Retinal pigment epithelial cell (primary cell): ENCODE data around the gene ATP13A3.

Experiments used
- DNase-seq: peaks from one replicate; pipeline ENCODE4 v3.0.0-alpha.2; 2010; ENCODE audit warnings: low read depth
- H3K4me3 ChIP-seq: 2 replicates; pipeline ENCODE4 v1.5.1; 2011; ENCODE audit warnings: mild to moderate bottlenecking, low read length, control low read depth, moderate library complexity
- TF ChIP-seq, protein P1 (sequence below): conservative IDR thresholded peaks from 2 replicates; pipeline ENCODE4 v1.5.1; 2011; ENCODE audit warnings: low read depth, low read length, control low read depth, inconsistent platforms

ATP13A3 gene

DNA sequence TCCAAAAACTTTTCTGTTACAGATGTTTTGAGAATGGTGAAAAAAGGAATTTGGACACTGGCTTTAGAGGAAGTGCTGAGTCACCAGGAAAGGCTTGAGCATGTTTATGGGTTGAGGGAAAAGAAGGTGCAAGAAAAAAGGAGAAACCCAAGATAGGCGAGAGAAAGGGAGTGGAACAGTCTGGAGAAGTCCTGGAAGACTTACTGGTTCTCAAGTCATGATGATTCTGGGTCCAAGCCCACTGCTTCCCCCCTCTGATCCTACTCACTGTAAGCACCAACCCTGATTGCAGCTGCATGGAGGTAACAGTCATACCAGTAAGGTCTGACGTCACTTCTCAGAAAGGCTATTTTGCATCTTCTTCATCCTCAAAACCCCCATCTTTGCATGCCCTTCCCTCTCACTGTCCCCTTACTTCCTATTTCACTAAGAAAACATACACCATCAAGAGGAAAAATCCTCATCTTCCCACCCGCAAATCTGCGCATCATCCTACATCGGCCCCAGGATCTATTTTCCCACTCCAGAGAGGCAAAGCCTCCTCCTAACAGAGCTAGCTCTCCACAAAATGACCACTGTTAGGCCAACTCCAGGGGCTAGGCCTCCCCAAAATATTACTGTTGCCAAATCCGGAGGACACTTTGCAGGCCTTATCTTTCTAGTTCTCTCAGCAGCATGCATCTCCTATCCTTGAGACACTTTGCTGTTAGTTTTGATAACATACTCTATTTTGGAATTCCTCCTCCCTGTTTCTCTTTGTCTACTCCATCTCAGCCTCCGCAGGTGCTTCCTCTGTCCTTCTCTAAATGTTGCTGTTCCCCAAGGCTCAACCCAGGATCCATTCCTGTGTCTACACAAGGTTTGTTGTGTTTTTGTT lies 3.2 kb upstream of the ATP13A3 start:
- DNase-seq: no peak
- no peak overlapping the region for H3K4me3 ChIP-seq
- TF ChIP-seq, protein P1, sequence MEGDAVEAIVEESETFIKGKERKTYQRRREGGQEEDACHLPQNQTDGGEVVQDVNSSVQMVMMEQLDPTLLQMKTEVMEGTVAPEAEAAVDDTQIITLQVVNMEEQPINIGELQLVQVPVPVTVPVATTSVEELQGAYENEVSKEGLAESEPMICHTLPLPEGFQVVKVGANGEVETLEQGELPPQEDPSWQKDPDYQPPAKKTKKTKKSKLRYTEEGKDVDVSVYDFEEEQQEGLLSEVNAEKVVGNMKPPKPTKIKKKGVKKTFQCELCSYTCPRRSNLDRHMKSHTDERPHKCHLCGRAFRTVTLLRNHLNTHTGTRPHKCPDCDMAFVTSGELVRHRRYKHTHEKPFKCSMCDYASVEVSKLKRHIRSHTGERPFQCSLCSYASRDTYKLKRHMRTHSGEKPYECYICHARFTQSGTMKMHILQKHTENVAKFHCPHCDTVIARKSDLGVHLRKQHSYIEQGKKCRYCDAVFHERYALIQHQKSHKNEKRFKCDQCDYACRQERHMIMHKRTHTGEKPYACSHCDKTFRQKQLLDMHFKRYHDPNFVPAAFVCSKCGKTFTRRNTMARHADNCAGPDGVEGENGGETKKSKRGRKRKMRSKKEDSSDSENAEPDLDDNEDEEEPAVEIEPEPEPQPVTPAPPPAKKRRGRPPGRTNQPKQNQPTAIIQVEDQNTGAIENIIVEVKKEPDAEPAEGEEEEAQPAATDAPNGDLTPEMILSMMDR: no peak

DNA sequence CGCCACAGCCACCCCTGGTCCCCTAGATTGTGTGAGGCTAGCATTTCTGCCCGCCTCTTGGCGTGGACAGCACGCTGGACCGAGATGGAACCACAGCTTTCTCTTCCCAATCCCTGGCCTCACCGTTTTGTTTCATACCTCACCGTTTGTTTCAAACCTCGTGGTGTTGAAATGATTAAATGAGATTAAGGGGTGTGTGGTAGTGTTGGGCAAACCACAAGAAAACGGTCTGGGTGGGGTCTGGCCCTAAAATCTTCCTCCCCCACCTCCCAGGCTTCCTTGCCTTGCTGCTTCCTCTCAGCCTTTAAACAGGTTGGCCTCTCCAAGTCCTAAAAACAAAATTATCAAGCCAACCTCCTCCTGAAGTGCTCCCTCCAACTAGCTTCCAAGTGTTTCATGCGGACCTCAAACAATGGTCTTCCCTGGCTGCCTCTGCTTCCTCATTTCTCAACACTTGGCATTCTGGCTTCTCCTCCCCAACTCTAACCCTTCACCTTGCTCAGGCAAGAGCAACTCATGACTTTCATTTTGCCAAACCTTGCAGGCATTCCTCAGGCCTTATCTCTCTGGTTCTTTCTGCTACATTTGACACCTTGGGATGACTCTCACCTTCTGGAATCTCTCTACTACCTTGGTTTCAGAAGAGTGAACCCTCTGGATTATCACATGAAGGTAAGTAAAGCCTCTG lies 1.4 kb upstream of the ATP13A3 start:
- DNase-seq: no peak
- no peak overlapping the region for H3K4me3 ChIP-seq
- TF ChIP-seq, protein P1: no peak

DNA sequence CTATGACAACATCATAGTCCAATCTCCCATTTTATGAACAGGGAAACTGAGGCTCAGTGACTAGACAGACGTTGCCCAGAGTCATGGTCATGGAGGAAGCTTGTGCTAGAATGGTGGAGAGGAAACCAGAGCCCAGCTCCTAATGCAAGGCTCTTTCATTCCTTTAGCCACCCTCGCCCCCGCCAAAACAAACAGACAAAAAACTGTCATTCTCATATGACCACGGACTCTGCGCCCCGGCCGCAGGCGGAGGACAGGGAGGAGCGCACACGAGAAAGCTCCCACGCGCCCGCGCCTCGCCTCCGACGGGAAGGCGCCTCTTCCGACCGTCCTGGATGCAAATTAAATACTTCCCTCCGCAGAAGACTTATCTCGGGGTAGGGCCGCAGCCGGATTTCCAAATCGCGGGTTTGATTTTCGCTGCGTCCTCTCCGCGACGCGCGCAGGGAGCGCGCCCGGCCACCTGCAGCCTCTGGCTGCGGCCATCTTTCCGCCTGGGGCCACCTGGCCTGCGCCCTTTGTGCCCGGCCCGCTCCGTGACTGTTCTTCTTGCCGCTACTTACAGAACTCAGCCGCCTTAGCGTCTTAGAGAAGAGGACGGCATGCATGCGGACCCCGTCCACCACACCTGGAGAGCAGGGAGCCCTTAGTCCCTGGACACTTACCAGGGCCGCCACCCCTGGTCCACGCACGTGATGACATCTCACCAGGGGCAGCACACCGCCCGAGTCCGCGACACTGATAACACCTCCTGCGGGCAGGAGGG lies 670 bp upstream of the ATP13A3 start:
- no peak for DNase-seq
- TF ChIP-seq, protein P1: no peak
- peak overlapping the region; percentile 55 for H3K4me3 ChIP-seq

DNA sequence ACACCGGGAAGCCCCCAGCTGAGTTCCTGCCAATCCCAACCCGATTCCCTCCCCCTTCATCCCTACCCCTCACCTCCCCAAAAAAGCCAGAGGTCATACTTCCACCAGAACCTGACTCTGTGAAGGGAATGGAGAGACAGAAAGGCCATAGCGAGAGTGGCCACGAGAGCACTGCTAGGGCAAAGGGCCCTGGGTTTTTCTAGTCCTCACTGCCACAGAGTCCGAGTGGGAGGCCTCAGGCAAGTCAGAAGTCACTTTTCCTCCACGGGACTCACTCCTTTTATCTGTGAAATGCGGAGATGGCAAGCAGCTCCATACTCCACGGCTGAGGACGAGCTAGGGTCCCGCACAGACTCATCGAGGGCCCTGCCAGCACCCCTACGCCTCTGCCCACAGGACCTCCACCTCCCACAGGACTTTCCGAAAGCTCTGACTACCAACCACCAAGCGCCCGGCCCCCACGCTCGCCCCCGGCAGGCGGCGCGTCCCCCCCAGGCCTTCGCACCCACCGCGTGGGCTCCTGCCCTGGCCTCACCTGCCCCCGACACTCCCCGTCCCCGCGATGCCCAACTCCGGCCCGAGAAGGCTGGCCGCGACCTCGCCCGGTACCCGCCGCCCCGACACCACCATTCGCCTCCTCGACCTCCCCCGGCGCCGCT lies 792 bp downstream of the ATP13A3 start:
- TF ChIP-seq, protein P1: peak; percentile 23
- peak overlapping the region; percentile 90 for H3K4me3 ChIP-seq
- no peak for DNase-seq

DNA sequence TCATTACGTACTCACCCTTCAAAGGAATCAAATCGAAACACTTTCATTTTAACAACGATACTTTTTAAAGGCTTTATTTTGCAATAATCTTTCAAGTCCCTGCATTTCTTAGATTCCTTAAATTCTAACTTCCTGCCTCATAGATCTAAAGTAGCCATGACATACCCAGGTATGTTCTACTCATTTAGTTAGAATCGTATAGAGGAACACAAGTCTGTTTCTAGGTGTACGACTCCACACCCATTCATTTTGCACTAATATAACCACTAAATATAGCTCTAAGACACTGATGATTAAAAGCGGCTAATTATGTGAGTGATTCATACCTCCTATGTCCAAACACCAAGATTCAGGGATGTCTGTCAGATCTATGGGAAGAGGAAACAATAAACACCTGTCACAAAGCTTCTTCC lies 1.3 kb downstream of the ATP13A3 start:
- DNase-seq: no peak
- peak overlapping the region; percentile 90 for H3K4me3 ChIP-seq
- TF ChIP-seq, protein P1: no peak

DNA sequence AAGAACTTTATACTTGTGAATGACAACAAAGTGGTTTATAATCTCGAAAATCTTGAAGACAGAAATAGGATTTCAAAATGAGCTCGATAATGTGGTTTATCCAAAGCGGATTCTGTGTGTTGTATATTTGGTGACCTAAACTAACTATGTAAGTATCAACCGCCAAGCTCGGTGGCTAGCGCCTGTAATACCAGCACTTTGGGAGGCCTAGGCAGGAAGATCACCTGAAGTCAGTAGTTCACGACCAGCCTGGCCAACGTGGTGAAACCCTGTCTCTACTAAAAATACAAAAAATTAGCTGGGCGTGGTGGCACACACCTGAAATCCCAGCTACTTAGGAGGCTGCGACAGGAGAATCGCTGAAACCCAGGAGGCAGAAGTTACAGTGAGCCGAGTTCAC lies 2.2 kb downstream of the ATP13A3 start:
- DNase-seq: no peak
- TF ChIP-seq, protein P1: no peak
- peak overlapping the region; percentile 90 for H3K4me3 ChIP-seq
